Stimulated activated CD4-positive, alpha-beta T cell treated with anti-CD3 and anti-CD28 coated beads, Interleukin-1b, Interleukin-23, amount 100 ng/mL, for 1 hour (primary cell): Measurements from ENCODE around the gene SDHB.
"Not testable (repeated sequence)": the region's sequence is repeated elsewhere in the genome, so short reads cannot be mapped to it uniquely, and the experiment has no call there.

Experiments used
- DNase-seq, 2 donors: peaks; one replicate each; pipeline ENCODE4 v3.0.0-alpha.2; 2020; ENCODE audit warnings: low read depth in 2 of 2

SDHB gene

GRCh38 chr1:17075470-17076255 lies 21.8 kb upstream of the SDHB start:
- DNase-seq = no peak

- no peak for DNase-seq
These were observed 18.0 kb upstream of the SDHB start for GRCh38 chr1:17071794-17072193.

- no peak for DNase-seq
These were observed 16.3 kb upstream of the SDHB start for GRCh38 chr1:17070163-17070525.

GRCh38 chr1:17069452-17070162 lies 15.8 kb upstream of the SDHB start:
- no peak for DNase-seq

- no peak for DNase-seq
These were observed 15.0 kb upstream of the SDHB start for GRCh38 chr1:17068789-17069188.

- no peak for DNase-seq
These were observed 13.8 kb upstream of the SDHB start for GRCh38 chr1:17067465-17068240.

- DNase-seq = no peak
These were observed 13.2 kb upstream of the SDHB start for GRCh38 chr1:17067069-17067426.

- no peak for DNase-seq
These were observed 12.7 kb upstream of the SDHB start for GRCh38 chr1:17066361-17067068.

GRCh38 chr1:17065666-17066065 lies 11.8 kb upstream of the SDHB start:
- no peak for DNase-seq

- not testable (repeated sequence) for DNase-seq
These were observed 8.9 kb upstream of the SDHB start for GRCh38 chr1:17062751-17063150.

- no peak for DNase-seq
These were observed 8.1 kb upstream of the SDHB start for GRCh38 chr1:17061892-17062291.

- DNase-seq = no peak
These were observed 7.7 kb upstream of the SDHB start for GRCh38 chr1:17061486-17061885.

- DNase-seq = no peak
These were observed 6.5 kb upstream of the SDHB start for GRCh38 chr1:17060306-17060749.

GRCh38 chr1:17059391-17060305 lies 5.8 kb upstream of the SDHB start:
- no peak for DNase-seq

- no peak for DNase-seq
These were observed 2.7 kb upstream of the SDHB start for GRCh38 chr1:17056551-17056950.

GRCh38 chr1:17055801-17056200 lies 2.0 kb upstream of the SDHB start:
- DNase-seq = no peak

GRCh38 chr1:17053086-17053684 lies 647 bp downstream of the SDHB start:
- no peak for DNase-seq

- DNase-seq = no peak
These were observed 1.2 kb downstream of the SDHB start for GRCh38 chr1:17052641-17053040.

- DNase-seq = no peak
These were observed 1.8 kb downstream of the SDHB start for GRCh38 chr1:17052038-17052437.

- DNase-seq = no peak
These were observed 5.9 kb downstream of the SDHB start for GRCh38 chr1:17047924-17048323.

- DNase-seq = no peak
These were observed 7.5 kb downstream of the SDHB start for GRCh38 chr1:17046334-17046657.
